Glomerular visceral epithelial cell (primary cell): Measurements from ENCODE around the gene CABLES2.

Source experiments
- DNase-seq: peaks from one replicate; pipeline ENCODE4 v3.0.0-alpha.2; 2016; ENCODE audit errors: extremely low spot score

Gene CABLES2

GRCh38 chr20:62407221-62407992 is at the start of gene CABLES2:
TSS of gene CABLES2 (minus strand) at chr20:62407285. CDS start at chr20:62407276, 9 bp downstream.
- DNase-seq, result peak; percentile 95

GRCh38 chr20:62455929-62456328 is 48.8 kb upstream of the CABLES2 start:
- DNase-seq, result no peak

GRCh38 chr20:62454904-62455636 is 48.0 kb upstream of the CABLES2 start:
- DNase-seq, result no peak

- no peak for DNase-seq
Observed at GRCh38 chr20:62453186-62453808, 46.2 kb upstream of the CABLES2 start.

GRCh38 chr20:62452475-62453095 is 45.5 kb upstream of the CABLES2 start:
- DNase-seq, result no peak

GRCh38 chr20:62451970-62452369 is 44.9 kb upstream of the CABLES2 start:
- no peak for DNase-seq

GRCh38 chr20:62451156-62451767 is 44.2 kb upstream of the CABLES2 start:
- no peak for DNase-seq

GRCh38 chr20:62449951-62450691 is 43.0 kb upstream of the CABLES2 start:
- DNase-seq, result peak; percentile 25

- DNase-seq, result no peak
Observed at GRCh38 chr20:62448788-62449187, 41.7 kb upstream of the CABLES2 start.

- DNase-seq, result no peak
Observed at GRCh38 chr20:62448038-62448437, 41.0 kb upstream of the CABLES2 start.

GRCh38 chr20:62446888-62447869 is 40.1 kb upstream of the CABLES2 start:
- no peak for DNase-seq

GRCh38 chr20:62446481-62446880 is 39.4 kb upstream of the CABLES2 start:
- DNase-seq, result no peak

GRCh38 chr20:62445553-62446340 is 38.7 kb upstream of the CABLES2 start:
- no peak for DNase-seq

- DNase-seq, result no peak
Observed at GRCh38 chr20:62444286-62444685, 37.2 kb upstream of the CABLES2 start.

GRCh38 chr20:62441987-62442539 is 35.0 kb upstream of the CABLES2 start:
- no peak for DNase-seq

GRCh38 chr20:62439218-62439617 is 32.1 kb upstream of the CABLES2 start:
- no peak for DNase-seq

GRCh38 chr20:62437927-62438326 is 30.8 kb upstream of the CABLES2 start:
- no peak for DNase-seq

GRCh38 chr20:62437496-62437895 is 30.4 kb upstream of the CABLES2 start:
- DNase-seq, result no peak

- no peak for DNase-seq
Observed at GRCh38 chr20:62436692-62437091, 29.6 kb upstream of the CABLES2 start.
